ENCODE data around the gene HIPK2. TPM values are rescaled to one million over a fixed set of nuclear protein-coding genes. Genes with fewer than 3 reads are reported as not detected.

Gene HIPK2
- polyA plus RNA-seq, 2 of the 4 experiments (the other 2 are of a cell fraction) = 11.3 to 12.1 TPM

DNA sequence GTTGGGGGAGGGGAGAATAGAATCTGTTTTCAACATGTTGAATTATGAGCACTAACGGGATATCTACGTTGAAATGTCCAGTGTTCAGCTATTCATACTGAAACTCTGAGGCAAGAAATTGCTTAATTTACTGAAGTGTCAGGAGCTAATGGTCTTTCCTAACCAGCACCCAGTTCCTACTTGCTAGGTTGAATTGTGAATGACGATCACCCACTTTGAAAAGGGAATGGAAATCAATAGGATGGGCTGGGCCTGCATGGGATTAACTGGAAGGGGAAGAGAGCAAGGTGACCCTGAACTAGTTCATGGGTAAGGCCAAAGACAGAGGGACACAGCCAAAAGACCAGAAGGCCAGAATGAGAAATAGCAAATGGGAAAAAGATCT is 51.3 kb downstream of the HIPK2 start:
- FAIRE-seq (no peak), DNase-seq (ENCODE audit: low read depth in 1 of 2, low spot score in 1 of 2) (no peak), ATAC-seq (no peak)
- peaks cover 76% of the 10 kb centered on the region for H3K4me1 ChIP-seq
- H3K4me2 ChIP-seq = peak overlapping the region; percentile 40; the same call in 2 of the 3 replicates
- TF ChIP-seq, protein P1, sequence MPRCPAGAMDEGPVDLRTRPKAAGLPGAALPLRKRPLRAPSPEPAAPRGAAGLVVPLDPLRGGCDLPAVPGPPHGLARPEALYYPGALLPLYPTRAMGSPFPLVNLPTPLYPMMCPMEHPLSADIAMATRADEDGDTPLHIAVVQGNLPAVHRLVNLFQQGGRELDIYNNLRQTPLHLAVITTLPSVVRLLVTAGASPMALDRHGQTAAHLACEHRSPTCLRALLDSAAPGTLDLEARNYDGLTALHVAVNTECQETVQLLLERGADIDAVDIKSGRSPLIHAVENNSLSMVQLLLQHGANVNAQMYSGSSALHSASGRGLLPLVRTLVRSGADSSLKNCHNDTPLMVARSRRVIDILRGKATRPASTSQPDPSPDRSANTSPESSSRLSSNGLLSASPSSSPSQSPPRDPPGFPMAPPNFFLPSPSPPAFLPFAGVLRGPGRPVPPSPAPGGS (IDR thresholded peaks at IDR 0.05) = no peak
- TF ChIP-seq ZC3H11A (IDR thresholded peaks at IDR 0.05) (no peak), ZSCAN20 (CRISPR knock-in tag; IDR thresholded peaks at IDR 0.05) (no peak), E2F6 (IDR thresholded peaks at IDR 0.05; ENCODE audit: borderline replicate concordance, low read depth) (no peak), HEYL (CRISPR knock-in tag; IDR thresholded peaks at IDR 0.05) (no peak), ESRRA (IDR thresholded peaks at IDR 0.05; ENCODE audit: borderline replicate concordance, low read length) (no peak), MYC (IDR thresholded peaks at IDR 0.05; ENCODE audit: borderline replicate concordance, low read length) (no peak), GATA3 (IDR thresholded peaks at IDR 0.05; ENCODE audit: borderline replicate concordance) (no peak), POLR2A (IDR thresholded peaks at IDR 0.05; ENCODE audit: low read length) (no peak), EHMT2 (IDR thresholded peaks at IDR 0.05; ENCODE audit: low read depth) (no peak), TFCP2L1 (CRISPR knock-in tag; IDR thresholded peaks at IDR 0.05) (no peak), NR3C1 (IDR thresholded peaks at IDR 0.05) (no peak), RNF2 (IDR thresholded peaks at IDR 0.05; ENCODE audit: borderline replicate concordance, low read depth) (no peak), FOXS1 (CRISPR knock-in tag; IDR thresholded peaks at IDR 0.05) (no peak), RFX5 (IDR thresholded peaks at IDR 0.05) (no peak), FOSL2 (IDR thresholded peaks at IDR 0.05) (no peak), FOSL2 (CRISPR knock-in tag; IDR thresholded peaks at IDR 0.05) (no peak)
- no peaks in the 10 kb centered on the region for H3K9me3 ChIP-seq
- no peak overlapping the region for H3K4me3 ChIP-seq
- POLR2A ChIA-PET = no interaction called here
- CTCF ChIA-PET = interaction anchor here (0.9 to 1.4 kb wide), 2 partner anchors 80 to 276 kb away, joined by 3 to 4 read pairs; no protein-coding TSS in a partner anchor
- 93% methylated on average over 3 of the region's 3 CpGs for WGBS (ENCODE audit: missing lambda C conversion rate)
- H3K27ac ChIP-seq = peak overlapping the region; percentile 45 to 71; a peak in 4 of 6 replicates

DNA sequence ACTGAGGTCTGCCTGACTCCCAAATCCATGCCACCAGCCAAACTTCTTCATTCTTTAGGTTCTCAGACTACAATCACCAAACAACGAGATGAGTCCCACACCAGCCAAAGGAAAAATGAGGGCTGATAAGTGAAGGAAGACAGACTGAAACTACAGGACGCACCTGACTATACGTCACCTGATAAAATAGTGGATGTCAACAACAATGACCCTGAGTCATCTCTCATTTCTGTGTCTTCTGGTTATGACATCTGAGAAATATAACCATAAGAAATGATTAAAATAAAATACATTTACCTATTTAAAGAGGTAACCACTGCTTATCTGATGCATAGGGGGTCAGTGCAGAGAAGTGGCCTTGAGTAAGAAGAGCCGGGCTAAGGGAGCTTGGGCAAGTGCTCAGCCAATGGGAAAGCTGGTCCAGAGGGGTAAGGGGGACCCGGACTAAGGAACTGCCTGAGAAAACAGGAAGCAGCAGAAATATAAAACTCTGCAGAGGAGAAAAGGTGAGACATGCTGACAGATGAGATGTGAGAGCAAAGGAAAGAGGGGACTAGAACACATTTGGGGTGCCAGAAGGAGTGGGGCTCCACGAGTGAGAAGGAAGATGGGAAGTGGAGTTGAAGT is 51.8 kb downstream of the HIPK2 start:
- no peak for TF ChIP-seq JUNB (IDR thresholded peaks at IDR 0.05)
- TF ChIP-seq RNF2 (IDR thresholded peaks at IDR 0.05; ENCODE audit: borderline replicate concordance, low read depth) = no peak
- TF ChIP-seq CEBPB (IDR thresholded peaks at IDR 0.05) = no peak
- TF ChIP-seq HDAC2 (IDR thresholded peaks at IDR 0.05) = no peak
- TF ChIP-seq KDM1A (IDR thresholded peaks at IDR 0.05; ENCODE audit: low read depth) = no peak
- no peak for TF ChIP-seq BHLHE40 (IDR thresholded peaks at IDR 0.05; ENCODE audit: low read depth, low read length)
- TF ChIP-seq SMC3 (IDR thresholded peaks at IDR 0.05) = no peak
- TF ChIP-seq ESRRA (IDR thresholded peaks at IDR 0.05; ENCODE audit: borderline replicate concordance, low read length) = no peak
- no peak for TF ChIP-seq NFE2L2 (conservative IDR thresholded peaks at IDR 0.05; ENCODE audit: low read length)
- TF ChIP-seq NR3C1 (IDR thresholded peaks at IDR 0.05) = no peak
- no peak for TF ChIP-seq FOXS1 (CRISPR knock-in tag; IDR thresholded peaks at IDR 0.05)
- no peak for TF ChIP-seq NPAS2 (CRISPR knock-in tag; IDR thresholded peaks at IDR 0.05; ENCODE audit: borderline replicate concordance)
- TF ChIP-seq ZC3H11A (IDR thresholded peaks at IDR 0.05) = no peak
- no peak for TF ChIP-seq TFCP2L1 (CRISPR knock-in tag; IDR thresholded peaks at IDR 0.05)
- TF ChIP-seq, protein P2, sequence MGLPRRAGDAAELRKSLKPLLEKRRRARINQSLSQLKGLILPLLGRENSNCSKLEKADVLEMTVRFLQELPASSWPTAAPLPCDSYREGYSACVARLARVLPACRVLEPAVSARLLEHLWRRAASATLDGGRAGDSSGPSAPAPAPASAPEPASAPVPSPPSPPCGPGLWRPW (IDR thresholded peaks at IDR 0.05) = no peak
- no peak for TF ChIP-seq FOSB (CRISPR knock-in tag; IDR thresholded peaks at IDR 0.05)
- TF ChIP-seq ZSCAN20 (CRISPR knock-in tag; IDR thresholded peaks at IDR 0.05) = no peak
- TF ChIP-seq HOXB5 (CRISPR knock-in tag; IDR thresholded peaks at IDR 0.05) = no peak
- TF ChIP-seq RARB (CRISPR knock-in tag; IDR thresholded peaks at IDR 0.05) = no peak
- TF ChIP-seq RCOR1 (IDR thresholded peaks at IDR 0.05; ENCODE audit: low read depth, low read length) = no peak
- 84% methylated on average over 6 of the region's 6 CpGs for WGBS (ENCODE audit: missing lambda C conversion rate)
- ChIA-PET CTCF (interaction anchor here (0.9 to 1.4 kb wide), 3 partner anchors 79 to 277 kb away, joined by 3 to 4 read pairs (median 3); no protein-coding TSS in a partner anchor), POLR2A (no interaction called here)
- DNase-seq (ENCODE audit: low read depth in 1 of 2, low spot score in 1 of 2) (no peak), ATAC-seq (no peak), FAIRE-seq (no peak)
- Histone ChIP-seq H3K9me3 (no peaks in the 10 kb centered on the region), H3K4me2 (peak overlapping the region; percentile 46; the same call in 1 of the 3 replicates), H3K4me3 (no peak overlapping the region), H3K27ac (peak overlapping the region; percentile 45 to 71; a peak in 4 of 6 replicates), H3K4me1 (peaks cover 76% of the 10 kb centered on the region)

Data from A549 (cell line).